Immature natural killer cell (primary cell): ENCODE results near the gene MPPE1. TPM values are rescaled to one million over a fixed set of nuclear protein-coding genes. Genes with fewer than 3 reads are reported as not detected.

Experiments used
- DNase-seq, 3 donors: peaks; one replicate each; pipeline ENCODE4 v3.0.0; 2022; ENCODE audit warnings: mixed read lengths in 1 of 3
- H3K27ac Mint-ChIP-seq, 6 donors: one replicate each; pipeline ENCODE4 v1.8.0; 2020; ENCODE audit warnings: mixed read lengths in 6 of 6, mild to moderate bottlenecking in 5 of 6, inconsistent platforms in 4 of 6, moderate library complexity in 3 of 6
- H3K27me3 Mint-ChIP-seq, 3 donors: one replicate each; pipeline ENCODE4 v1.8.0; 2020 to 2021; ENCODE audit warnings: low read depth in 3 of 3, mild to moderate bottlenecking in 3 of 3, mixed read lengths in 3 of 3, moderate library complexity in 3 of 3, inconsistent platforms in 1 of 3
- H3K36me3 Mint-ChIP-seq, 3 donors: one replicate each; pipeline ENCODE4 v1.8.0; 2020; ENCODE audit warnings: mixed read lengths in 3 of 3, inconsistent platforms in 2 of 3, mild to moderate bottlenecking in 2 of 3
- H3K4me1 Mint-ChIP-seq, 2 donors: one replicate each; pipeline ENCODE4 v1.8.0; 2020; ENCODE audit warnings: inconsistent platforms in 2 of 2, mild to moderate bottlenecking in 2 of 2, mixed read lengths in 2 of 2, moderate library complexity in 1 of 2
- H3K4me3 Mint-ChIP-seq, 5 donors: one replicate each; pipeline ENCODE4 v1.8.0; 2020; ENCODE audit warnings: mild to moderate bottlenecking in 5 of 5, mixed read lengths in 5 of 5, inconsistent platforms in 3 of 5, moderate library complexity in 3 of 5
- H3K9me3 Mint-ChIP-seq, 6 donors: one replicate each; pipeline ENCODE4 v1.8.0; 2020; ENCODE audit warnings: mild to moderate bottlenecking in 6 of 6, mixed read lengths in 6 of 6, inconsistent platforms in 4 of 6, moderate library complexity in 3 of 6
- polyA plus RNA-seq, 3 donors: library from polyadenylated mRNA; unstranded; fragments of 300-500 nt; fragmentation: Illumina TruSeq; gene quantifications; one replicate each; pipeline ENCODE4 v1.2.3, GENCODE V29; 2021

The MPPE1 gene
- polyA plus RNA-seq, 3 donors from 2014 or later = 65.0 to 81.0 (median 67.8) TPM

DNA sequence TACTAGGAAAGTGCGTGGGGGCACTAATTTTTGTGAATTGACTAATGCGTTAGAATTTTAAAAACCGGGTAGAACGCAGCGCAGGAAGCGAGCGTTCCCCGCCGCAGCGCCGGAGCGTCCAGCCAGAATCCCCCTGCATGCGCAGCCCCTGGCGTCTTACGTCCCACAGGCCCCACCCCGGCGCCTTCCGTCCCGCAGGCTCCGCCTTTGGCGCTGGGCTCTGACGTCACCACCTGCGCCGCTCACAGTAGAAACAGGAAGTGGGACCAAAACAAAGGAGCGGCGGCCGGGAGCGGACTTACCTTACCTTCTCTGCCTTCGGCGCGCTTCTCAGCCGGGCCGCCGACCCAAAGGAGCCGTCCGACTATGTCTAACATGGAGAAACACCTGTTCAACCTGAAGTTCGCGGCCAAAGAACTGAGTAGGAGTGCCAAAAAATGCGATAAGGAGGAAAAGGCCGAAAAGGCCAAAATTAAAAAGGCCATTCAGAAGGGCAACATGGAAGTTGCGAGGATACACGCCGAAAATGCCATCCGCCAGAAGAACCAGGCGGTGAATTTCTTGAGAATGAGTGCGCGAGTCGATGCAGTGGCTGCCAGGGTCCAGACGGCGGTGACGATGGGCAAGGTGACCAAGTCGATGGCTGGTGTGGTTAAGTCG lies 56.8 kb downstream of the MPPE1 start, which contains the start of gene CHMP1B:
CHMP1B (plus strand) TSS at position 268 of the 660 bp plus-strand sequence; CDS start at position 367, 99 bp downstream.
- Mint-ChIP-seq H3K27ac (peak within 1 kb of the TSS; percentile 99 to 100 (median 100)), H3K36me3 (peaks cover 0 to 4% (median 4%) of the 10 kb centered on the region in 3 donors), H3K9me3 (no peaks in the 10 kb centered on the region), H3K4me3 (peak within 1 kb of the TSS; percentile 99 to 100 (median 100)), H3K4me1 (peaks cover 46 to 57% of the 10 kb centered on the region in 2 donors), H3K27me3 (peaks cover 20 to 29% (median 26%) of the 10 kb centered on the region in 3 donors)
- DNase-seq = peak; percentile 96

DNA sequence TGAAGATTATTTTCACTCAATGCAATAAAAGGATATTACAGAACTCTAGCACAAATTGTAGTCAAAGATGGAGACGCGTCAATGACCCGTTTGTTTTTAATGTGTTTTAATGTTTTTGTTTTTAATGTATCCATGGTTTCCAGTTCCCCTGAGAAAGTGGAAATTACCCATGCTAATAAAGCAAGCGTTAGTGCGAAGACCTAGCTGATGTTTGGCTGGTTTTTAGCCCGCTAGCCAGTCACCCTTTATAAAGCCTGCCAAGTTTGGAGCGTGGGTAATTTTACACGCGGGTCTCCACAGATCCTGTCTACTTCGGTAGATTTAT lies 57.3 kb downstream of the MPPE1 start:
- Mint-ChIP-seq H3K27ac (peak overlapping the region; percentile 99 to 100 (median 100)), H3K9me3 (no peaks in the 10 kb centered on the region), H3K36me3 (peaks cover 0 to 4% (median 4%) of the 10 kb centered on the region in 3 donors), H3K4me1 (peaks cover 46 to 57% of the 10 kb centered on the region in 2 donors), H3K4me3 (peak overlapping the region; percentile 99 to 100 (median 100)), H3K27me3 (peaks cover 20 to 29% (median 26%) of the 10 kb centered on the region in 3 donors)
- DNase-seq = no peak

DNA sequence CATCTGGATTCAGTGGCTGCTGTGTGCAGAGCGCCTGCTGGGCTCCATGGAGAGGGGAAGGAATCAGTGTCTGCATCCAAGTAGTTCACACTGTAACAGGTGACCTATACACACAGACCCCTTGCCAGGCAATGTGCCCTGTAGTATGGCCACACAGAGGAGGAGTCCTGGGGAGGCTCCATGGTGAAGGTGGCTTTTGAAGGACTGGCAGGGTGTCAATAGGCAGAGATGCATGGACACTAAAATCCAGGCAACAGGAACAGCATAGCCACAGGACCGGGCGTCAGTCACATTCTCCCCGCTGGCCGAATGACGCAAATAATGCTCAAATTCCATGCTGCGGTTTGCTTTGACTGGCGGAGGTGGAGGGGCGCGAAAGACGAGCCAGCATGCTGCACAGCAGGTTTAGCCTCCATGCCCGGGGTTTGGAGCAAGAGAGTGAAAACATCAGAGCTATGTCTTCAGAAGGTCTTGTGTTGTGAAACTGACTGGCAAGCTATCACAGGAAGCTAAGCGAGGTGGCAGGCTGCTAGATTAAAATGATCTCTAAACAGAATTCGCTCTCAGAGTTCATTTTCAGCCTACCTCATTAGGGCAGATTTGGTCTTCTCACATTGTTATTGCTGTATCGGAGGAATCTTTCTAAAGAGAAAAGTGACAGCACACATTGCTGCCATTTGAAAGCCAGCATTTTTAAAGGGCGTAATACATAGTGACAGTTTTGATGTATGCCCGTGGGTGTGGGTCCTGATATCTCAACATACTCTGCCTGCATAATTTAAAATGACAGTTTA lies 58.1 kb downstream of the MPPE1 start:
- Mint-ChIP-seq H3K9me3 (no peaks in the 10 kb centered on the region), H3K36me3 (no peaks in the 10 kb centered on the region), H3K4me1 (peaks cover 42 to 51% of the 10 kb centered on the region in 2 donors), H3K4me3 (peak overlapping the region; percentile 99 to 100 (median 100)), H3K27ac (peak overlapping the region; percentile 99 to 100 (median 100)), H3K27me3 (peaks cover 22 to 29% (median 26%) of the 10 kb centered on the region in 3 donors)
- peak; percentile 80 to 82 (median 82) for DNase-seq

DNA sequence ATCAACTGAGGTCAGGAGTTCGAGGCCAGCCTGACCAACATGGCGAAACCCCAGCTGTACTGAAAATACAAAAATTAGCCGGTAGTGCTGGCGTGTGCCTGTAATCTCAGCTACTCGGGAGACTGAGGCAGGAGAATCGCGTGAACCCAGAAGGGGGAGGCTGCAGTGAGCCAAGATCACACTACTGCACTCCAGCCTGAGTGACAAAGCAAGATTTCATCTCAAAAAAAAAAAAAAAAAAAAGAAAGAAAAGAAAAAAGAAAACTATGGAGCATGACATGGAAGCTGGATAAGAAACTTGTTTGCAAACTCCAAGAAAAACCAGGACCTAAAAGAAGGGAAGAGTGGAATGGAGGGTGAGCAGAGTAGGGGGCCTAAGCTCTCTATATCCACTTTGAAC lies 58.8 kb downstream of the MPPE1 start:
- peak overlapping the region in 4 of 5 donors; percentile 58 to 100 (median 100) for H3K4me3 Mint-ChIP-seq
- no peak for DNase-seq

DNA sequence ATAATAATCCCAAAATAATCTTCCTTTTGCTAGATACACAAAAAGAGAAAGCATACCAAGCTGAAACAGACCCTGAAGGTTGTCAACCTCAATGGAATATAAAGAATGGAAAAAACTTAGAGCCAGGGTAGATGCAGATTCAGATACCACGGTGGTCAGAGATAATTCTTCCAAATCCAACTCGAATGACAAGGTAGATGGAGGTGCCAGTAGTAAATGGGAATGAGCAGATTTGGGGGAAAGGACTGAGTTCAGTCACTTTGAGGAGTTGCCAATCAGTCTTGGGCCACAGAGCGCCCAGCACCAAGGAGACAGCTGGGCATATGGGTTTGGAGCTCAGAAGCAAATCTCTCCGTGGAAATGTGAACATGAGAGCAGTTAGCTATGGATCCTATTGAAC lies 60.3 kb downstream of the MPPE1 start:
- DNase-seq = no peak
- Mint-ChIP-seq H3K4me3 (no peak overlapping the region), H3K27me3 (peaks cover 22 to 33% (median 26%) of the 10 kb centered on the region in 3 donors), H3K4me1 (peaks cover 31 to 33% of the 10 kb centered on the region in 2 donors), H3K27ac (peak overlapping the region; percentile 4 to 100 (median 34)), H3K36me3 (no peaks in the 10 kb centered on the region), H3K9me3 (no peaks in the 10 kb centered on the region)

More for the DNA sequence above, 58.8 kb downstream of the MPPE1 start:
- H3K27me3 Mint-ChIP-seq = peaks cover 22 to 32% (median 26%) of the 10 kb centered on the region in 3 donors
- H3K36me3 Mint-ChIP-seq = no peaks in the 10 kb centered on the region
- H3K27ac Mint-ChIP-seq = peak overlapping the region; percentile 99 to 100 (median 100)
- H3K9me3 Mint-ChIP-seq = no peaks in the 10 kb centered on the region
- peaks cover 42 to 47% of the 10 kb centered on the region in 2 donors for H3K4me1 Mint-ChIP-seq

DNA sequence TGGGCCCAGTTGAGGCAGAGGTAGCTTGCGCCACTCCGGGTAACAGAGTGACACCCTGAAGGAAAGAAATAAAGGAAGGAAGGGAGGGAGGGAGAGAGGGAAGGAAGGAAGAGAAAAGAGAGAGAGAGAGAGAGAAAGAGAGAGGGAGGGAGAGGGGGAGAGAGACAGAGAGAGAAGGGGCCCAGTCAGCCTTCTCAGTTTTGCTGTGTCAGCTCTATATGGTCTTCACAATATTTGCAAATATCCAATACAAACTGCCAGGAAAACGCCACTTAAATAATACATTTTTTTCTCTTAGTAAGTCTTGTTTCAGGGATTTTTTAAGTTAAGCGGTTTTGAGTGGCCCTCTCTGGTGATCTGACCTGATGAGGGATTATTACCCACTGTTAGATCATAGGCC lies 62.5 kb downstream of the MPPE1 start:
- H3K36me3 Mint-ChIP-seq = no peaks in the 10 kb centered on the region
- H3K4me1 Mint-ChIP-seq = peaks cover 11% of the 10 kb centered on the region in 2 donors
- H3K27ac Mint-ChIP-seq = no peak overlapping the region
- DNase-seq = no peak
- no peak overlapping the region for H3K4me3 Mint-ChIP-seq
- no peaks in the 10 kb centered on the region for H3K9me3 Mint-ChIP-seq
- H3K27me3 Mint-ChIP-seq = peaks cover 9 to 17% (median 13%) of the 10 kb centered on the region in 3 donors

DNA sequence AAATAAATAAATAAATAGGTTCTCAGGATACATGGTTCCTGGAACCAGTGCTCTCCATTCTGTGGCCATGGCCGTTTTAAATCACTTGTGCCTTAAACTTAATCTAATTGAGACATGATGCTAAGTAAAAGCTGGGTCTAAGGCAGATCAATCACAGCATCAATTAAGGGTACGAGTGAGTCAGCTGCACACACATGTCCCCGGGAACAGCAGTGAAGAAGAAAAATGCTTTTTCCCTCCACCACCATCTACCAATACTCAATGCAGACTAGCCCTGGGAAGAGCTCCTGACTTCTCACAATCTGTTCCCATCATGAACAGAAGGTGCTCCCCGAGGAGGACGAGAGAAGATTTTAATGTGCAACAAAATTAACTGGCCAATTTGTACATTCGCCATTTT lies 63.7 kb downstream of the MPPE1 start:
- no peaks in the 10 kb centered on the region for H3K4me1 Mint-ChIP-seq
- H3K36me3 Mint-ChIP-seq = no peaks in the 10 kb centered on the region
- H3K9me3 Mint-ChIP-seq = no peaks in the 10 kb centered on the region
- H3K27me3 Mint-ChIP-seq = peaks cover 2 to 8% (median 2%) of the 10 kb centered on the region in 3 donors
- no peak overlapping the region for H3K4me3 Mint-ChIP-seq
- no peak for DNase-seq
- H3K27ac Mint-ChIP-seq = peak overlapping the region in 1 of 6 donors; percentile 66

DNA sequence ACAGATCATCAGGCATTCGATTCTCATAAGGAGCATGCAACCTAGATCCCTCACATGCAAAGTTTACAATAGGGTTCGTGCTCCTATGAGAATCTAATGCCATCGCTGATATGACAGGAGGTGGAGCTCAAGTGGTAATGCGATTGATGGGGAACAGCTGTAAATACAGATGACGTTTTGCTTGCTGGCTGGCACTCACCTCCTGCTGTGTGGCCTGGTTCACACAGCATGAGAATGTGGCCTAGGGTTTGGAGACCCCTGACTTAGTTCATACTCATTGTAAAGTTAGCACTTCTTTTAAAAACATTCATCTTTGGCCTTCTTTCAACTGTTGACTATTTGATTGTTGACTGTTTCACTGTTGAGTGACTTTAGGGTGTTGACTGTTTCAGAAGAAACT lies 65.6 kb downstream of the MPPE1 start:
- no peaks in the 10 kb centered on the region for H3K9me3 Mint-ChIP-seq

DNA sequence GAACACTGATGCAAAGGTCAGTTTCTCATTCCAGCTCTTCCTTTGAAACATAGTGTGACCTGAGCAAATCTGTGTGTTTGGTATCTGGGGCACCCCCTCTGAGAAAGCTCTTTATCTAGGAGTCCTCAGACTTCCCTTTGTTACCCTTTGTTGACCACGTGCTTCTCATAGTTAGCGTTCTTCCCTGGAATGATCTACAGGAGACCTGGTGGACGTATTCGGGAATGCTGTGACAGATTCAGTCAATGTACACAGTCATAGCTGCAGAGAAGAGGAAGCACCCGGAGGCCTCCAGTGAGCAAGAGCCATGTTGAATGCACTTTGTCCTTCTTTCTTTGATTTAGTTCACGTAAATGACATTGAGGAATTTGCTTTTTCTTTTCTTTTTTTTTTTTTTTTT lies 67.6 kb downstream of the MPPE1 start:
- Mint-ChIP-seq H3K9me3 (no peaks in the 10 kb centered on the region), H3K4me3 (no peak overlapping the region), H3K36me3 (no peaks in the 10 kb centered on the region), H3K27ac (no peak overlapping the region), H3K27me3 (peaks cover 0 to 4% (median 2%) of the 10 kb centered on the region in 3 donors), H3K4me1 (no peaks in the 10 kb centered on the region)
- no peak for DNase-seq

More for the DNA sequence above, 65.6 kb downstream of the MPPE1 start:
- no peaks in the 10 kb centered on the region for H3K4me1 Mint-ChIP-seq
- no peaks in the 10 kb centered on the region for H3K36me3 Mint-ChIP-seq
- DNase-seq = no peak
- H3K4me3 Mint-ChIP-seq = no peak overlapping the region
- H3K27ac Mint-ChIP-seq = no peak overlapping the region
- peaks cover 0 to 4% (median 2%) of the 10 kb centered on the region in 3 donors for H3K27me3 Mint-ChIP-seq

DNA sequence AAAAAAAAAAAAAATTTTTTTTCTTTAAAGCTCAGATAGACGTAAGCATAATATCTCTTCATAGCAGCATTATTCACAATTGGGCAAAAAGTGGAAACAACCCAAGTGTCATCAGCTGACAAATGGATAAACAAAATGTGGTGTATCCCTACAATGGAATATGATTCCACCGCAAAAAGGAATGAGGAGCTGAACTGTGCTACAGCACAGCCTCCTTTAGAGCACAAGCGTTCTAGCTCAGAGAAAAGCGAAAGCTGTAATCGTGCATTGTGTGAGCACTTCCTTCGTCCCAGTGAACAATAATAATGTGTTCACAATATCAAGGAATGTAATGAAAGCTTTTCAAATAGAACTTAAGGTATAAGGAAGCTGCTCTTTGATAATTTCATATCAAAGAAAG lies 68.6 kb downstream of the MPPE1 start:
- no peaks in the 10 kb centered on the region for H3K9me3 Mint-ChIP-seq
- no peak for DNase-seq
- no peaks in the 10 kb centered on the region for H3K36me3 Mint-ChIP-seq
- H3K4me1 Mint-ChIP-seq = no peaks in the 10 kb centered on the region
- peaks cover 0 to 4% (median 0%) of the 10 kb centered on the region in 3 donors for H3K27me3 Mint-ChIP-seq
- H3K27ac Mint-ChIP-seq = no peak overlapping the region
- H3K4me3 Mint-ChIP-seq = no peak overlapping the region

DNA sequence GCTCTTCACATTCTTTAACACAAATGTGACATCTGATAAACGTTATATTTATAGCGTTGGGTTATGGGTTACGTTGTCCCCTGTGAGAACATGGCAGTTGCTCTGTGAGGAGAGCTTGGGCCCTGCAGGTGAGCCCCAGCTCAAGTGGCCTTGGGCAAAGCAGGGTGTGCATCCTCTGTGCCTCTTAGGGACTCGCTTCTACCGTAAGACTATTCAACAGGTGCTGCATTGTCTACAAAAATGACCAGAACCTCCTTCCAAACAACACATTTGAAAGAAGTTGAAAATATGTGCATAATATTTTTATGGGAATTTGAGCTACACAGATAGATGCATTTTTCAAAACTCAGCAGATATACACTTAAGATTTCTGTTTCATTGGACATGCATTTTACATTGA lies 73.3 kb downstream of the MPPE1 start:
- Mint-ChIP-seq H3K4me1 (no peaks in the 10 kb centered on the region), H3K4me3 (no peak overlapping the region), H3K36me3 (no peaks in the 10 kb centered on the region), H3K9me3 (no peaks in the 10 kb centered on the region), H3K27ac (no peak overlapping the region), H3K27me3 (peaks cover 0 to 2% (median 0%) of the 10 kb centered on the region in 3 donors)
- no peak for DNase-seq
